Astrocyte of the spinal cord (primary cell): ENCODE data around the gene TMEM132C.

Experiments
- DNase-seq: peaks from one replicate; pipeline ENCODE4 v3.0.0; 2011; ENCODE audit warnings: low read depth, low spot score
- H3K4me3 ChIP-seq: 2 replicates; pipeline ENCODE4 v1.5.1; 2011; ENCODE audit warnings: low read depth, mild to moderate bottlenecking, low read length, moderate library complexity
- in situ Hi-C: cut with HindIII; loops from 2 replicates; pipeline ENCODE4 v1.10.0; 2017; ENCODE audit warnings: low sequenced_read_pairs
- TF ChIP-seq, protein P1 (sequence below): IDR thresholded peaks from 2 replicates; pipeline ENCODE4 v1.5.1; 2012; ENCODE audit warnings: low read depth, mild to moderate bottlenecking, low read length, inconsistent platforms

TMEM132C gene

DNA sequence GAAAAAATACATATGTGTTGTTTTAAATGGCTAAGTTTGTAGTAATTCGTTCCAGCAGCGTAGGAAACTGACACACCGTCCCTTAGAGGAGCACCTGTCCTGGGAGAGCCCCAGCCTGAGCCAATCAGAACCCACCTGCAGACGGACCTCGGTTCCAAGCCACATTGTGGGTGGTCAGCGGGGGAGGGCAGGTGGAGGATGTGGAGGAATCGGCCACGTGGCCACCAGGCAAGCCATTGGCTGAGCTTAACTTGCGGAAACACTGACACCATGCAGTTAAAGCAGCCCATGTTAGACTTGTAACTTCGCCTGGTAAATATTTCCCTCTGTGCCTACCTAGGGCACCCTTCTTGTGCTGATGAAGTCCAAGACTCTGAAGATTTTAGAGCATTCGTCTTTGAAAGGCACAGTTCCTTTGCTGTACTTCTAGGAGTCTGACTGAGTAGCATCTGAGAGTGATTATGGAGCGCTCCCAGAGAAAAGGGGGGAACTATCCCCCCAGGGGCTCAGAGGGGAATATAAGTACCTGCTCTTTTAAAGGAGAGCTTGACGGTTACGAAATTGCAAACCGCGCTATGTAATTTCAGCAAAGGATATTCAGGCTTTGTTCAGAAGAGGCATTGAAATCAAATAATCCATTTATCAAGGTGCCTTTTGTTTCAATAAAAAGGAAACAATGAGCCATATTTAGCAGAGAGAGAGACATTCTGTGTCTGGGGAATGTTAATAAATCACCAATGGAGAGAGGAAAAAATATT lies 135.7 kb downstream of the TMEM132C start:
- no peak for DNase-seq
- in situ Hi-C loops: no loop called here
- no peak overlapping the region for H3K4me3 ChIP-seq
- TF ChIP-seq, protein P1, sequence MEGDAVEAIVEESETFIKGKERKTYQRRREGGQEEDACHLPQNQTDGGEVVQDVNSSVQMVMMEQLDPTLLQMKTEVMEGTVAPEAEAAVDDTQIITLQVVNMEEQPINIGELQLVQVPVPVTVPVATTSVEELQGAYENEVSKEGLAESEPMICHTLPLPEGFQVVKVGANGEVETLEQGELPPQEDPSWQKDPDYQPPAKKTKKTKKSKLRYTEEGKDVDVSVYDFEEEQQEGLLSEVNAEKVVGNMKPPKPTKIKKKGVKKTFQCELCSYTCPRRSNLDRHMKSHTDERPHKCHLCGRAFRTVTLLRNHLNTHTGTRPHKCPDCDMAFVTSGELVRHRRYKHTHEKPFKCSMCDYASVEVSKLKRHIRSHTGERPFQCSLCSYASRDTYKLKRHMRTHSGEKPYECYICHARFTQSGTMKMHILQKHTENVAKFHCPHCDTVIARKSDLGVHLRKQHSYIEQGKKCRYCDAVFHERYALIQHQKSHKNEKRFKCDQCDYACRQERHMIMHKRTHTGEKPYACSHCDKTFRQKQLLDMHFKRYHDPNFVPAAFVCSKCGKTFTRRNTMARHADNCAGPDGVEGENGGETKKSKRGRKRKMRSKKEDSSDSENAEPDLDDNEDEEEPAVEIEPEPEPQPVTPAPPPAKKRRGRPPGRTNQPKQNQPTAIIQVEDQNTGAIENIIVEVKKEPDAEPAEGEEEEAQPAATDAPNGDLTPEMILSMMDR: no peak

DNA sequence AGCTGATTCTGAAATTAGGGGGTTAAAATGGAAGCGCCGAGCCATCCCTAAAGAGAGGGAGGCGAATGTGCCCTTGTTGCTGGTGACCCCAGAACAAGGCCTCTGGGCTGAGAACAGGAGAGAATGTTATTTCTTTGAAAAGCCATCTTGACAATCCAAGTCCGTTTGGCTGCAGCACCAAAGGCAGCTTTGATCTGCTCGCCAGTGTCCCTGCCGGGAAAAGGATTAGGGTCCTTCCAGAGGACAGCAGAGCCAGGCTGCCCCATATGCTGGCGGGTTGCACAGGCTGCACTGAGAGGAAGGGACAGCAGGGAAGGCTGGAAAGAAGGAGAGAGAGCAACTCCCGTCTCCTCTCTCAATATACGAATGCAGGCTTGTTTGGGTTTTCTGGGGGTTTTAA lies 141.7 kb downstream of the TMEM132C start:
- no peak for DNase-seq
- in situ Hi-C loops: no loop called here
- TF ChIP-seq, protein P1: no peak
- no peak overlapping the region for H3K4me3 ChIP-seq

DNA sequence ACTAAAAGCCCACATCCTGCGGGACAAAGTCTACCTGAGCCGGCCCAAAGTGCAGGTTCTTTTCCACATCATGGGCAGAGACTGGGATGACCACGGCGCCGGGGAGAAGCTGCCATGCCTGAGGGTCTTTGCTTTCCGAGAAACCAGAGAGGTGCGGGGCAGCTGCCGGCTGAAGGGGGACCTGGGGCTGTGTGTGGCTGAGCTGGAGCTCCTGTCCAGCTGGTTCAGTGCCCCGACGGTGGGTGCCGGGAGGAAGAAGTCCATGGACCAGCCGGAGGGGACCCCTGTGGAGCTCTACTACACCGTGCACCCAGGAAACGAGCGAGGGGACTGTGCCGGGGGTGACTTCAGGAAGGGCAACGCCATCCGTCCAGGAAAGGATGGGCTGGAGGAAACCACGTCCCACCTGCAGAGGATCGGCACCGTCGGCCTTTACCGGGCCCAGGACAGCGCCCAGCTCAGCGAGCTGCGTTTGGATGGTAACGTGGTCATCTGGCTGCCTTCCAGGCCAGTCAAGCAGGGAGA lies 148.1 kb downstream of the TMEM132C start:
- no peak overlapping the region for H3K4me3 ChIP-seq
- TF ChIP-seq, protein P1: no peak
- in situ Hi-C loops: no loop called here
- DNase-seq: no peak

DNA sequence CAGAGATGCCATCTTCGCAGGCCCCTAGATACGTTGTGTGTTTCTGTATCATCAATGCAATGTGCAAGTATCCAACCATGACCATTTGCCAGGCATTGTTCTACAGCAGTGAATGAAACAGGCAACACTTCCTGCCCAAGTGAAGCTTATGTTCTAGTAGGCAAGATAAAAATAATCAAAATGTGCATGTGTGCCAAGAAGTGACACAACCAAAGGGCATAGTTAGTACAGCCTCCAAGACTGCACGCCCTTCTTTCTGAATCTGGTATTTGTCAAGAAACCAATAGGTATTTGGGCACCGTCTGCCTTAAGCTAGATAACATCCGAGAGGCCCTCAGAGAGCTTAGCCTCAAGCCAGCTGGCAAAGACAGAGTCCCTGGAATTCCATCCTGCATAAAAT lies 152.0 kb downstream of the TMEM132C start:
- TF ChIP-seq, protein P1: no peak
- H3K4me3 ChIP-seq: no peak overlapping the region
- in situ Hi-C loops: no loop called here
- no peak for DNase-seq

DNA sequence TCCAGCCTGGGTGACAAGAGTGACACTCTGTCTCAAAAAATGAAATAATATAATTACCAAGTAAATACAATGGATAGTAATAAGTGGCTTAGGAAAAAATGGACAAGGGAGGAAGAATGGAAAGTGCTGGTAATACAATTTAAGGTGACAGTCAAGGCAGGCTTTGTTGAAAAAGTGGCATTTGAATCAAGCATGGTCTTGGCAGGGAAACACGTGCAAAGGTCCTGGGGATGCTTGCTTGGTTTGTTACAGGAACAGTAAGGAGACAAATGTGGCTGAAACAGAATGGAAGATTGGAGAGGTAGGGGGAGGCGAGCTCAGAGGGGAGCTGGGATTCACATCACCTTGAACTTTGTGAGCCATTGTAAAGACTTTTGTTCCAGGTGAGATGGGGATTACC lies 153.2 kb downstream of the TMEM132C start:
- TF ChIP-seq, protein P1: no peak
- no peak overlapping the region for H3K4me3 ChIP-seq
- in situ Hi-C loops: no loop called here
- DNase-seq: no peak

DNA sequence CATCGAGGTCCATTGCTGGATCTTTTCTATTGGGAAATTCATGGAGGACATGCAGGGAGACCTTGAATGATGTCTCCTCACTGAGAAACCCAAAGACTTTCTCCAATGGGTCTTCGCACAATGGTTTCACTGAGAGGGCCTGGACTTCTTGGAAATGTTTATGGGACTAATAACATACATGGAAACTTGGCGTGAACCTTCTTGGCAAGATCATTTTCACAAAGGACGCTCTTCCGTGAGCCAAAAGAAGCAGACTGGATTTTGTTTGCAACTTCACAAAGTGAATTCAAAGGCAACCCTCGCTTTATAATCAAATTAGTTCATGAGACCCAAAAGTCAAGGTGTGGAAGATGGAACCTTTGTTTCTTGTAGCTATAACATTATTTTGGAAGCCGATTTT lies 154.4 kb downstream of the TMEM132C start:
- in situ Hi-C loops: no loop called here
- no peak overlapping the region for H3K4me3 ChIP-seq
- DNase-seq: no peak
- TF ChIP-seq, protein P1: no peak
